GM18505 (cell line): ENCODE measurements around the gene MYBPC1.
A peak's percentile ranks its signal among the peaks of the same experiment; 100 is the strongest.

Experiments used
- ATAC-seq: cut with Tn5 transposase; IDR thresholded peaks from one replicate; pipeline ENCODE4 v1.9.1; 2021; ENCODE audit not compliant: unreplicated experiment
- POLR2A ChIP-seq: IDR thresholded peaks from 4 replicates; pipeline ENCODE4 v1.6.1; 2011; ENCODE audit warnings: borderline replicate concordance; ENCODE audit not compliant: insufficient read depth, insufficient read length; ENCODE audit errors: extremely low read depth

The MYBPC1 gene

GRCh38 chr12:101609198-101609597, 14.4 kb downstream of the MYBPC1 start:
- no peak for ATAC-seq
- TF ChIP-seq POLR2A, result no peak

- TF ChIP-seq POLR2A, result no peak
- ATAC-seq, result no peak
Measured at GRCh38 chr12:101612160-101612916, 17.6 kb downstream of the MYBPC1 start.

GRCh38 chr12:101616027-101616494, 21.3 kb downstream of the MYBPC1 start:
- TF ChIP-seq POLR2A, result no peak
- ATAC-seq, result no peak

GRCh38 chr12:101619026-101619786, 24.4 kb downstream of the MYBPC1 start:
- no peak for TF ChIP-seq POLR2A
- no peak for ATAC-seq

GRCh38 chr12:101619858-101620761, 25.3 kb downstream of the MYBPC1 start:
- TF ChIP-seq POLR2A, result no peak

GRCh38 chr12:101620762-101621133, 26.0 kb downstream of the MYBPC1 start:
- no peak for ATAC-seq
- no peak for TF ChIP-seq POLR2A

More at GRCh38 chr12:101619858-101620761, 25.3 kb downstream of the MYBPC1 start:
- no peak for ATAC-seq

- no peak for ATAC-seq
- TF ChIP-seq POLR2A, result no peak
Measured at GRCh38 chr12:101628676-101629075, 33.9 kb downstream of the MYBPC1 start.

- ATAC-seq, result peak; percentile 98
- no peak for TF ChIP-seq POLR2A
Measured at GRCh38 chr12:101634724-101635123, 40.0 kb downstream of the MYBPC1 start.

- no peak for TF ChIP-seq POLR2A
- ATAC-seq, result no peak
Measured at GRCh38 chr12:101637936-101638335, 43.2 kb downstream of the MYBPC1 start.

- ATAC-seq, result no peak
- no peak for TF ChIP-seq POLR2A
Measured at GRCh38 chr12:101642115-101643067, 47.6 kb downstream of the MYBPC1 start.

GRCh38 chr12:101647711-101648110, 52.9 kb downstream of the MYBPC1 start:
- ATAC-seq, result no peak
- no peak for TF ChIP-seq POLR2A

- no peak for ATAC-seq
- no peak for TF ChIP-seq POLR2A
Measured at GRCh38 chr12:101648195-101648594, 53.4 kb downstream of the MYBPC1 start.
